Smooth muscle cell (in vitro differentiated cells): ENCODE results near the gene HOXB8. TPM values are rescaled to one million over a fixed set of nuclear protein-coding genes. Genes with fewer than 3 reads are reported as not detected.
A peak's percentile ranks its signal among the peaks of the same experiment; 100 is the strongest.

Experiments
- DNase-seq: peaks from one replicate; lab custom pipeline; 2025; ENCODE audit not compliant: unreplicated experiment; lab: John Stamatoyannopoulos, UW
- H2AFZ ChIP-seq: fragments of 200-600 bp; sonication (generic); 2 replicates; pipeline ENCODE4 v1.6.0; 2016; ENCODE audit warnings: antibody characterized with exemption, low read depth, mild to moderate bottlenecking
- H3F3A ChIP-seq: fragments of 200-600 bp; sonication (generic); 2 replicates; pipeline ENCODE4 v1.6.0; 2017; ENCODE audit warnings: antibody characterized with exemption, low read depth
- H3K27ac ChIP-seq: fragments of 200-600 bp; sonication (generic); 2 replicates; pipeline ENCODE4 v1.5.1; 2016; ENCODE audit warnings: low read depth, mild to moderate bottlenecking
- H3K27me3 ChIP-seq: fragments of 200-600 bp; sonication (generic); 2 replicates; pipeline ENCODE4 v1.6.1; 2016; ENCODE audit warnings: low read depth, mild to moderate bottlenecking
- H3K36me3 ChIP-seq: fragments of 200-600 bp; sonication (generic); 2 replicates; pipeline ENCODE4 v1.5.1; 2016; ENCODE audit warnings: low read depth
- H3K4me1 ChIP-seq: fragments of 200-600 bp; sonication (generic); 2 replicates; pipeline ENCODE4 v1.5.1; 2016; ENCODE audit warnings: low read depth
- H3K4me2 ChIP-seq: fragments of 200-600 bp; sonication (generic); 2 replicates; pipeline ENCODE4 v1.6.0; 2016; ENCODE audit warnings: mild to moderate bottlenecking
- H3K4me3 ChIP-seq: fragments of 200-600 bp; sonication (generic); 2 replicates; pipeline ENCODE4 v1.5.1; 2016; ENCODE audit warnings: mild to moderate bottlenecking
- H3K79me2 ChIP-seq: fragments of 200-600 bp; sonication (generic); 2 replicates; pipeline ENCODE4 v1.6.0; 2016; ENCODE audit warnings: low read depth, mild to moderate bottlenecking
- H3K9ac ChIP-seq: fragments of 200-600 bp; sonication (generic); 2 replicates; pipeline ENCODE4 v1.6.0; 2016; ENCODE audit warnings: low read depth
- H3K9me3 ChIP-seq: fragments of 200-600 bp; sonication (generic); replicated peaks from 2 replicates; pipeline ENCODE4 v1.5.1; 2016; ENCODE audit warnings: low read depth
- H4K20me1 ChIP-seq: fragments of 200-600 bp; sonication (generic); 2 replicates; pipeline ENCODE4 v1.6.0; 2016; ENCODE audit warnings: low read depth
- WGBS: methylation state at CpG from one replicate; pipeline ENCODE4 v1.1.7; 2016; ENCODE audit warnings: low lambda C conversion rate; 5-methylcytosine and 5-hydroxymethylcytosine counted together
- polyA plus RNA-seq: library from polyadenylated mRNA; unstranded; fragments of >200 nt; fragmentation: Nextera tagmentation; extraction: Ambion mirVana; gene quantifications from 2 replicates; pipeline ENCODE4 v1.2.1, GENCODE V29; 2016
- total RNA-seq: library from RNA; depleted of rRNA; stranded (reverse); fragments of >200 nt; gene quantifications from 2 replicates; pipeline ENCODE4 v1.2.3, GENCODE V29; 2014
- TF ChIP-seq, protein P1 (sequence below): fragments of 200-600 bp; sonication (generic); IDR thresholded peaks from 2 replicates; pipeline ENCODE4 v1.5.1; 2017; ENCODE audit warnings: borderline replicate concordance, mild to moderate bottlenecking, antibody characterized with exemption; ENCODE audit not compliant: insufficient read depth, poor library complexity, severe bottlenecking

HOXB8 gene
- total and polyA plus RNA-seq, 2 experiments from 2014 or later: 0.94 to 2.0 TPM

DNA sequence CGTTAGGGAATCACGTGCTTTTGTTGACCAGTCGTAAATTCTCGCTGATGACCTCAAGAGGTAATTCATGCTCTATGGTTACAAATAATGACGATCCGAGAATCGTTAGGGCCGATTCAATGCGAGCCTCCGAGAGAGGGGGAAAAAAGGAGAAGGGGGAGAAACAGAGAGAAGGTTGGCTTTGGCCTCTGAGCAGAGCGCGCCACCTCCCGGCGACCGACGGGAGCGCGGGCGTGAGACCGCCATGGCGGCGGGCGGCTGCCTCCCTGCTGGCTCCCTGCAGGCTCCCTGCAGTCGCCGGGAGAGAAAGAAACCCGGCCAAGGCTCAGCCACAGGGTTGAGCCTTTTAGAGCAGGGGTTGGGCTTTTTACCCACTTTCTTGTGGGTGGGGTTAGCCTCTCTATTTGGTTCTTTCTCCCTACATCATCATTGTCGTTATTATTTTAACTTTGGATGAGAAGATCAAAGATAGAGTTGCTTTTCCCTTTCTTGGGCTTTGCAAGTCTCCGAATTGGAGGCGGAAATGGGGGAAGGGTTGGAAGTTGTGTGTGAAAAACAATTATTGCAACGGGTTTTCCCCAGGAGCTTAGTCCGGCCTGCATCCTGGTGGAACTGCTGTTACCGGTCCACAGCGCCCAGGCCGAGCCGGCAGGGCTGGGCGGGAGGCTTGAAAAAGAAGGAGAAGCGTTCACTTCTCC lies 21.1 kb downstream of the HOXB8 start:
- H3K9ac ChIP-seq: no peak overlapping the region
- peaks cover 4% of the 10 kb centered on the region for H3F3A ChIP-seq
- H3K4me3 ChIP-seq: peak overlapping the region; percentile 46
- peak; percentile 50 for DNase-seq
- peak overlapping the region; percentile 79 for H3K27ac ChIP-seq
- 3% methylated on average over 37 of the region's 37 CpGs for WGBS
- no peak overlapping the region for H2AFZ ChIP-seq
- H3K4me2 ChIP-seq: peak overlapping the region; percentile 98
- H3K27me3 ChIP-seq: peaks cover 30% of the 10 kb centered on the region
- TF ChIP-seq, protein P1, sequence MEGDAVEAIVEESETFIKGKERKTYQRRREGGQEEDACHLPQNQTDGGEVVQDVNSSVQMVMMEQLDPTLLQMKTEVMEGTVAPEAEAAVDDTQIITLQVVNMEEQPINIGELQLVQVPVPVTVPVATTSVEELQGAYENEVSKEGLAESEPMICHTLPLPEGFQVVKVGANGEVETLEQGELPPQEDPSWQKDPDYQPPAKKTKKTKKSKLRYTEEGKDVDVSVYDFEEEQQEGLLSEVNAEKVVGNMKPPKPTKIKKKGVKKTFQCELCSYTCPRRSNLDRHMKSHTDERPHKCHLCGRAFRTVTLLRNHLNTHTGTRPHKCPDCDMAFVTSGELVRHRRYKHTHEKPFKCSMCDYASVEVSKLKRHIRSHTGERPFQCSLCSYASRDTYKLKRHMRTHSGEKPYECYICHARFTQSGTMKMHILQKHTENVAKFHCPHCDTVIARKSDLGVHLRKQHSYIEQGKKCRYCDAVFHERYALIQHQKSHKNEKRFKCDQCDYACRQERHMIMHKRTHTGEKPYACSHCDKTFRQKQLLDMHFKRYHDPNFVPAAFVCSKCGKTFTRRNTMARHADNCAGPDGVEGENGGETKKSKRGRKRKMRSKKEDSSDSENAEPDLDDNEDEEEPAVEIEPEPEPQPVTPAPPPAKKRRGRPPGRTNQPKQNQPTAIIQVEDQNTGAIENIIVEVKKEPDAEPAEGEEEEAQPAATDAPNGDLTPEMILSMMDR: peak; percentile 95
- H3K36me3 ChIP-seq: no peaks in the 10 kb centered on the region
- peaks cover 79% of the 10 kb centered on the region for H3K79me2 ChIP-seq
- H3K4me1 ChIP-seq: peaks cover 9% of the 10 kb centered on the region
- peaks cover 92% of the 10 kb centered on the region for H4K20me1 ChIP-seq
- no peaks in the 10 kb centered on the region for H3K9me3 ChIP-seq

DNA sequence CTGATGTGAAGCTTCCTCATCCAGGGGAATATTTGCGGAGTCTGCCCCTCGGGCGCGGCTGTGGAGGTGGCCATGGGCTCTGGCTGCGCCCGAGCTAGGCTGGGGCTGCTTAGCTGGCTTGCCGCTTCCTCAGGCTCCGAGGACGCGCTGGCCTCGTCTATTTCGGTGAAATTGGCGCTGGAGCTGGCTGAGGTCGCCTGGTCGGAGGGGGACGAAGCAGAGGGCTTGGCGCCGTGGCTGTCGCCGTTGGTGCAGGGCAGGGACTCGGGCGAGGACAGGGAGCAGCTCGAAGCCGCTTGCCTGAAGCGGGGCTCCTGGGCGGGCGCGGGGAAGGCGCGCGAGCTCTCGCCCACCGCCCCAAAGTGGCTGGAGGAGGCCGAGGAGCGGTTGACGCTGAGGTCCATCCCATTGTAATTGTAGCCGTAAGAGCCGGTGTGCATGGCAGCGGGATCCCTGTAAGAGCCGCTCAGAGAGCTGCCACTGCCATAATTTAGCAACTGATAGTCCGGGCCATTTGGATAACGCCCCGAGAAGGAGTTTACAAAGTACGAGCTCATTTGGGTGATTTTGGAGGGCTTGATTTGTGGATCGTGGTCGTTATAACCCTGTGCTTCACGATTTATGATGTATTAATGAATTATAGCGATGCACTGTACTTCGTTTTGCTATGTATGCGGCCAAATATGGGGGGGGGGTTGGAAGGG lies 21.8 kb downstream of the HOXB8 start, which contains the start of gene HOXB5:
Gene HOXB5 (minus strand): TSS at position 654 of the 704 bp plus-strand sequence. CDS start 97 bp downstream, at position 557.
- H3K27me3 ChIP-seq: peaks cover 37% of the 10 kb centered on the region
- 9% methylated on average over 48 of the region's 50 CpGs for WGBS
- peak within 1 kb of the TSS; percentile 79 for H3K27ac ChIP-seq
- peaks cover 9% of the 10 kb centered on the region for H3K4me1 ChIP-seq
- peaks cover 4% of the 10 kb centered on the region for H3F3A ChIP-seq
- H3K4me3 ChIP-seq: peak within 1 kb of the TSS; percentile 46
- H3K79me2 ChIP-seq: peaks cover 75% of the 10 kb centered on the region
- no peaks in the 10 kb centered on the region for H3K9me3 ChIP-seq
- H3K9ac ChIP-seq: peak within 1 kb of the TSS; percentile 23
- no peak for DNase-seq
- H3K36me3 ChIP-seq: no peaks in the 10 kb centered on the region
- TF ChIP-seq, protein P1: no peak
- peak within 1 kb of the TSS; percentile 98 for H3K4me2 ChIP-seq
- no peak within 1 kb of the TSS for H2AFZ ChIP-seq
- H4K20me1 ChIP-seq: peaks cover 92% of the 10 kb centered on the region

DNA sequence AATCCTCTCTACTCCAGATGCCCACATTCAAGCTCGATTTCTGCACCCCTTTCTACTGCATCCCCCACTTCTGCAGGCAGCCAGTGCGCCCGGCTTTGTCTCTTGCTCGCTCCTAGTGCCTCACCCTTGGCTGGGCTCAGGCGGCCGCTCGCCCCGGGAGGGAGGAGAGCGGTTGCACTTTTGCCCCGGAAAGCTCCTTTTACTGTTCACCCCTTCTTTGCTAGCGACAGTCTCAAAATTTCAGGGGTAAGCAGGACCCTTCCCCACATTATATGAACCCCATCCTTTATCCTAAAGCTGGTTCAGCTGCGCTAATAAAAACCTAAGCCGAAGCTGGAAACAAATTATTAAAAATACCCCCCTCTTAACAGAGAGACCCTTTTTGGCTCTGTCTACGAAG lies 22.5 kb downstream of the HOXB8 start:
- peak overlapping the region; percentile 35 for H3K27ac ChIP-seq

More for the DNA sequence above, 22.5 kb downstream of the HOXB8 start:
- Histone ChIP-seq H3F3A (peaks cover 4% of the 10 kb centered on the region), H2AFZ (no peak overlapping the region), H3K9ac (no peak overlapping the region), H3K27me3 (peaks cover 42% of the 10 kb centered on the region), H3K9me3 (no peaks in the 10 kb centered on the region), H3K36me3 (no peaks in the 10 kb centered on the region), H3K4me3 (peak overlapping the region; percentile 46), H3K4me2 (peak overlapping the region; percentile 98), H4K20me1 (peaks cover 92% of the 10 kb centered on the region), H3K79me2 (peaks cover 71% of the 10 kb centered on the region), H3K4me1 (peaks cover 9% of the 10 kb centered on the region)
- TF ChIP-seq, protein P1: no peak
- no peak for DNase-seq
- 28% methylated on average over 14 of the region's 14 CpGs for WGBS
